Hepatic stellate cell (primary cell): ENCODE measurements around the gene EBF4.
"Not testable (repeated sequence)": the region's sequence is repeated elsewhere in the genome, so short reads cannot be mapped to it uniquely, and the experiment has no call there.

Experiments used
- DNase-seq: peaks from one replicate; pipeline ENCODE4 v3.0.0; 2011; ENCODE audit warnings: low spot score

Gene EBF4

GRCh38 chr20:2672446-2672845, 20.1 kb upstream of the EBF4 start:
- DNase-seq, result no peak

- DNase-seq, result no peak
Observed at GRCh38 chr20:2673453-2673852, 19.1 kb upstream of the EBF4 start.

GRCh38 chr20:2680046-2680445, 12.5 kb upstream of the EBF4 start:
- no peak for DNase-seq

GRCh38 chr20:2682040-2682439, 10.5 kb upstream of the EBF4 start:
- not testable (repeated sequence) for DNase-seq

GRCh38 chr20:2684817-2685216, 7.8 kb upstream of the EBF4 start:
- not testable (repeated sequence) for DNase-seq

- no peak for DNase-seq
Observed at GRCh38 chr20:2687514-2687913, 5.1 kb upstream of the EBF4 start.

GRCh38 chr20:2688041-2688591, 4.5 kb upstream of the EBF4 start:
- DNase-seq, result peak; percentile 48

- no peak for DNase-seq
Observed at GRCh38 chr20:2690213-2690612, 2.4 kb upstream of the EBF4 start.

GRCh38 chr20:2690718-2691117, 1.9 kb upstream of the EBF4 start:
- DNase-seq, result no peak

GRCh38 chr20:2691127-2691526, 1.5 kb upstream of the EBF4 start:
- DNase-seq, result no peak

- DNase-seq, result no peak
Observed at GRCh38 chr20:2691663-2692035, 931 bp upstream of the EBF4 start.

GRCh38 chr20:2692886-2693285, 306 bp downstream of the EBF4 start:
- DNase-seq, result no peak

GRCh38 chr20:2693286-2694007, 867 bp downstream of the EBF4 start:
- no peak for DNase-seq

GRCh38 chr20:2694008-2694471, 1.5 kb downstream of the EBF4 start:
- DNase-seq, result no peak

- no peak for DNase-seq
Observed at GRCh38 chr20:2694519-2694918, 1.9 kb downstream of the EBF4 start.

- no peak for DNase-seq
Observed at GRCh38 chr20:2695206-2695983, 2.8 kb downstream of the EBF4 start.

- DNase-seq, result not testable (repeated sequence)
Observed at GRCh38 chr20:2695984-2696525, 3.5 kb downstream of the EBF4 start.

- DNase-seq, result no peak
Observed at GRCh38 chr20:2696646-2697045, 4.1 kb downstream of the EBF4 start.

GRCh38 chr20:2697768-2698167, 5.2 kb downstream of the EBF4 start:
- DNase-seq, result no peak

GRCh38 chr20:2698186-2698817, 5.7 kb downstream of the EBF4 start:
- DNase-seq, result no peak

GRCh38 chr20:2698912-2699311, 6.3 kb downstream of the EBF4 start:
- DNase-seq, result no peak

- DNase-seq, result no peak
Observed at GRCh38 chr20:2699775-2700413, 7.3 kb downstream of the EBF4 start.
